GM19239 (cell line): ENCODE results near the gene MATCAP1.

Source experiments
- DNase-seq: peaks from one replicate; pipeline ENCODE4 v3.0.0; 2011; ENCODE audit warnings: low spot score; ENCODE audit not compliant: insufficient read length
- FAIRE-seq: peaks from 2 replicates; lab custom pipeline; 2011; peaks lifted over from hg19 to GRCh38; lab: Jason Lieb, UNC

The MATCAP1 gene

DNA sequence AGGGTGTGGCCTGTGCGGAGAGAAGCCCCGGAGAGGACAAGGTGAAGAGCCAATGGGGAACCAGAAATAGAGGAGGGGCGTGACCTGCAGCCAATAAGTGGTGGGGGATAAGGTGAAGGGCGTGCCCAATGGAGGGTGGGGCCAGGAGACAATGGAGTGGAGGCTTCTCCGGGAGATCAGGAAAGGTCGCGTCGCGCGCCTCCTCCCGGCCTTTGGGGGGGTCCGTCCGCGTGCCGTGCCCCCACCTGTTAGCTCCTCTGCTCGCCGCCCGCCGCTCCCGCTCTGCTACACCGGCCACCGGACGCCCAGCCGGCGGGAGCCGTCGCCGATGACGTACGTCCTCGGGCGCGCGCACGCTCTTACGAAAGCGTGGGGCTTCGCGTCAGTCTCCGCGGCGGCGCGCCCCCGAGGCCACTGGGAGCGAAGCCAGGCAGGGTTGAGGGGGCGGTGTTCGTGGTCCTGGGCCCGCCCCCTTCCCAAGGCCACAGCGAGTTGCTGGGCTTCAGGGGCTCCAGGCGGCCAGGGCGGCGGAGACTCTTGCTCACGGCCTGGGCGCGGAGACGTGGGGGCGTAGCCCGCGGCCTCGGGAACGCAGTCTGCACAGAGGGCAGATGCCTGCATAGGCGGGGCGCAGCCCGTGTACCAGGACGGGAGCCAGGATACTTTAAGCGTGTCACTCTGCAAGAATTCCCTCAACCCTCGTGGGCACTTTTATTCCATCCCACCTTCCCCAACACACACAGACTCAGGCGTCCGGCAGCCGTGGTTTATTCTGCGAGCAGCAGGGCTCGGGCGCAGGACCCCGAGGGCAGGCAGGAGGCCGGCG is at the start of gene MATCAP1:
Gene MATCAP1, minus strand, starts transcription at position 337 of the 826 bp plus-strand sequence. CDS start 3,353 bp downstream, outside the sequence.
- FAIRE-seq, result peak; percentile 100

DNA sequence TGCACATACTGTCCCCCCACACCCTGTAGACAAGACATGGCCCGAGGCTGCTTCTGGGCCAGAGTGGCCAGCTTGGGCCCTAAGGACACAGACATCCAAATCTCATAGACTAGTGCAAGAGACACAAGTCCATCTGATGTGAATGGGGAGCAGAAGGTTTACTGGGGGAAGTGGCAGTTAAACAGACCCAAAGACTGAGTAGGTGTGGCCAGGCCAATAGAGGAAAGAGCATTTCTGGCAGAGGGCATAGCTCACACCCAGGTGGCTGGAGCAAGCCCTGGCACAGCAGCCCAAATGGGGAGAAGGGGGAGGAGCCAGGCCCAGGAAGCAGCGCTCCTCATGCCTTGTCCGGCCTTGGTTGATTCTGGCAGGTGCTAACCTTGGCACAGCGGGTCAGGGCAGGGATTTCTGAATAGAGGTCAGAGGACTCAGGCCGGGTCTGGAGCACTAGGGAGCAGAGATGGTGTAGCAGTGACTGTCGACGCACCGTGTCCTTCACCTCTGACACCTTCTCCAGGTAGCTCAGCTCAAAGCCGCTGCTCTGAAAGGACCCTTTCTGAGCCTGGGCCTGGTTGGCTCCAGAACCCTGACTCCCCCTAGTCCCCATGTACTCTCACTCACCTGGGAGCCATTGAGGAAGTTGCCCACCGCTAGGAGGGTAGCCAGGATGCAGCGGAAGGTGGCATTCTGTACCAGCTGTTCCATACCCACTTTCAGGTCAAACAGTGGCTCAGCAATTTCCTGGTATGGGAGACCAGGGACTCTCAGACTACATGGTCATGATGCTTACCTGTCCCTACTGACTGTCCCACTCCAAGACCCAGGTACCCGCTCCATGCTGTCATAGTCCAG is 47.3 kb upstream of the MATCAP1 start:
- no peak for FAIRE-seq

More for the DNA sequence above, at the start of gene MATCAP1:
- peak; percentile 100 for DNase-seq

DNA sequence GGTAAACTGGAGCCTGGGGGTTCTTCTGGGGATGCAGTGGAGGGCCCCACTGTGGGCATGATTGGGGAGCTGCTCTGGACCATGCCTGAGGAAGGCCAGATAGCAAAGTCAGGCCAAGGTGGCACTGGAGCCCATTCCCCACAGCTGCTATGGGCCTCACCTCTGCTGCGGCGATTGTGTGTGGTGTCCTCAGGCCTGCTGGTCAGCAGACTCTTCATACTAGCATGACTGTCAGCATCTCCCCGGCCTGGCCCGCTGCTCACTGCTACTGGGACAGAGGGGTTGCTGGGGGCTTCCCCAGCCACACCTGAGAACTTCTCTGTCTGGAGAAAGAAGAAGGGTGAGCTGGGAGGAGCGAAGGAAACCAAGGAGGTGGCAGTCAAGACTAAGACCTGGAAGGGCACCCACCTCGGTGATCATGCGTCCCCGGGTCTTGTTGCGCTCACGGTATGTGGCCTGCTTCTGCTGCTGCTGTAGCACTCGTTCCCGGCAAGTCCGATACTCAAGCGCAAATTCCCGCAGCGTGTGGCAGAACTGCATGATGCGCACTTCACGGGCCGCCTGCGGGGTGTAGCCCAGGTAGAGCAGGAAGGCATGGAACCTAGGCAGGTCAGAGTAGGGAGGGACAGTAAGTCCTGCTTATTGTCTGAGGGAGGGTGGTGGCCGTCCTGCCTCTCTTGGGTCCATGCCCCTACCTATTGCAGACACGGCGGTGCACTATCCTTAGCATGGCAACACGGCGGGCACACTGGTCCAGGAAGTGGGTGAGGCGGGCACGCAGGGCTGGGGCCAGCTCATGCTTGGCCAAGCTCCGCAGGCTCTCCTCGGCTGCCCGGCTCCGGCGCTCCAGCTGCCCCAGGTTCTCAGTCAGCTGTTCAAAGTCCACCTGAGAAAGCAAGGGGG is 46.4 kb upstream of the MATCAP1 start:
- DNase-seq (no peak), FAIRE-seq (no peak)

More for the DNA sequence above, 47.3 kb upstream of the MATCAP1 start:
- DNase-seq, result no peak

DNA sequence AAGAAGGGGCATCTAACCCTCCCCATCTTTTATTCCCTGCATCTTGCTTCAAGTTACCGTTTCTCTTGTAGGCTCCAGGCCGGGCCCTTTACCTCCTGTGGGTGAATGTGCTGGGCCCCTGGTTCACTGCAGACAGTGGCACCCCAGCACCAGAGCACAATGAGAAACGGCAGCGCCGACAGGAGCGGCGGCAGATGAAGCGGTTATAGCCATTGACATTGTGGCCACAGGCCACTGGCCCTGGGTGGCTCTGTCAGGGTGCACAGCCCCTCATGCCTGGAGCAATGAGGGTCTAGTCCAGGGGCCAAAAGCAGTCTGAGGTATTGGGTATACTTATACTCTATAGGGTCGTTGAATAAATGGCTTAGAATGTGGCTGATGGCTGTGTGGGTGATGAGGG is 45.1 kb upstream of the MATCAP1 start:
- FAIRE-seq (no peak), DNase-seq (no peak)

DNA sequence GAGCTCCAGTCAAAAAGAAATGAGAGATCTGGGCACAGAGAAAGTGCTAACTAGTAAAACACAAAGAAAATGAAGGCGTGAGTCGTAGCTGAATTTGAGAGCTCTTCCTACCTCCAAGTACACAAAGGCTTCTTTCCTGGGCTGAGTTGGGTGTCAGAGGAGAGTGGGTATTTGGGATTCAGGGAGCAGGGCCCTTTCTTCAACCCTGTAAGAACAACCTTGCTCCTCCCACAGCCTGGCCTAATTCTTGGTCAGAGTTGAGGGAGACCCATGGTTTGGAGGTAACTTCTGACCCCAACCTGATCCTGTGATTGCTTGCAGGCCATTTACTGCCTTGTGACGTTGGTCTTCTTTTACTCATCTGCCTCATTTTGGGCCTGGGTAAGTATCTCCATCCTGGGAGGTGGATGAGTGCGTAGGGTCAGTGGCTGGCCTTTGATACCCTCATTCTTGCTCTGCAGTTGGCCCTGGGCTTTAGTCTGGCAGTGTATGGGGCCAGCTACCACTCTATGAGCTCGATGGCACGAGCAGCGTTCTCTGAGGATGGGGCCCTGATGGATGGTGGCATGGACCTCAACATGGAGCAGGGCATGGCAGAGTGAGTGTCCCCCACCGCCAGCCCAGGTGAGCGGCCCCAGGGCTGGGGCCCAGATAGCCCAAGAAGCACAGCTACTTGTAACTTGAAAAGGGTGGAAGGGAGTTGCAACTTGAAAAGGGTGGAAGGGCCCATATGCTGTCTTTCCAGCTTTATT is 44.4 kb upstream of the MATCAP1 start:
- FAIRE-seq, result no peak

DNA sequence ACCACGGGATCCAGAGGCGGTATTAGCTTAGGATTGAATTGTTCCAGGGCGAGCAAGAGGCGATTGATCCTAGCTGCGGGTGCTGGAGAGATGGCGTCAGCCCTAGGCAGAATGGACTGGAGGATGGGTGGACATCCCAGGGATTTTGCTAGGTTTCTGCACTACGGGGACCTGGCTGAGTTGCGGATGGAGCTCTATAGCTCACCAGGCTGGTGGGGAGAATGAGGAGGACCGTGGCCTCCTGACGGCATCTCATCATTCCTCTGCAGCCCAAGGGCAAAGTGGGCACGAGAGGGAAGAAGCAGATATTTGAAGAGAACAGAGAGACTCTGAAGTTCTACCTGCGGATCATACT is 43.8 kb upstream of the MATCAP1 start:
- no peak for FAIRE-seq
- DNase-seq, result no peak

More for the DNA sequence above, 44.4 kb upstream of the MATCAP1 start:
- DNase-seq, result no peak

DNA sequence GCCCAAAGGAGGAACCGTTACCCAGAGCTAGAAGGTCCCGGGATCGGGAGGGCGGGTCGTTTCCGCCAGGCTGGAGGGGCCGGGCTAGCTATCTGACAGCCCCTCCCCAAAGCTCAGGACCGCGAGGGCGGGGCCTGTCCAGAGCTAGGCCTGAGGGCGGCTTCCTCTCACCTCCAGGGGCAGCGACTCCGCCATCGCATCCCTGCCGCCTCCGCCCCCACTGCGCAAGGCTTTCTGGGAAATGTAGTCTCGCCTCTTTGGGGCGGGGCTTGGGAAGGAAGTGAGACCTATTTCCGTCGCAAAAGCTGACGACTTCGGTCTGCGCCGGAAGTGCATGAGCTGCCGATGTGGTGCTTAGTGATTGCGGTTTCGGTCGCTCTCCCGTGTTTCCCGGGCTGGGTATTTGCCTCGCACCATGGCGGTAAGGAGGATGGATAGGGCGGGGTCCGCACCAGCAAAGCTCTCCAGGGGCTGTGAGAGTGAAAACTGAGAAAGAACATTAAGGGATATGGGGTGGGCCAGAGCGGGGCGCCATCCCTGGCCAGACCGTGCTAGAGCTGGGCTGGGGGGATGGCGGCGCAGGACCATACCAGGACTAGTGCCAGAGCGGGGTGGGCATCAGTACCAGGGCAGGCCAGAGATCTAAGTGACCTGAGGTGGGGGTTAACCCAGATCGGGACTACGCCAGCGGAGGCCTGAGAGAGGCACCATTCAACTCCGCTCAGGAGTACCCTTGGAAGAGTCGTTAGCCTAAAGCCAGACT is 43.2 kb upstream of the MATCAP1 start, which contains the start of gene TMEM208:
Gene TMEM208, plus strand, starts transcription at position 327 of the 763 bp plus-strand sequence. Its CDS starts 89 bp downstream, at position 416.
- peak; percentile 100 for FAIRE-seq
- peak; percentile 97 for DNase-seq

DNA sequence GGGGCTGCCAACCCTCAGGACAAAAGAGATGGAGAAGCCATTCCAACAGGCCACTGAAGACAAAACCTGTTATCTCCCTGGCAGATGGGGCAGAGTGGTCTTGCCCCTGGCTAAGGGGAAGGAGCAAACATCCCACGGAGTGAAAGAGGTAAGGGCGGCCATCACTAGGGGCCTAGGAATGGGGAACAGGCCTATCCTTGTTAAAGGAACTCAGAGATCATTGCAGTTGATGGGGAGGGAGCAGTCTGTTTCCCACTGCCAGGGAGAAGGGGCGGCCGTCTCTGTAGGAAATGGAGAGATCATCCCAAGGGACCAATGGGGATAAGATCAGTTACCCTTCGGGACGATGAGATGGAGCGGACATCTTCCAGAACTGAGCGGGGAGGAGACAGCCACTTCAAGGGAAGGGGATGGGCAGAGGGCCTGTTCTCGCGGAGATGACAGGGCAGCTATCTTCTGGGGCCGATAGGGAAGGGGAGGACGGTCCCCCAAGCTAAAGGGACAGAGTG is 42.6 kb upstream of the MATCAP1 start:
- DNase-seq (no peak), FAIRE-seq (peak; percentile 26)

DNA sequence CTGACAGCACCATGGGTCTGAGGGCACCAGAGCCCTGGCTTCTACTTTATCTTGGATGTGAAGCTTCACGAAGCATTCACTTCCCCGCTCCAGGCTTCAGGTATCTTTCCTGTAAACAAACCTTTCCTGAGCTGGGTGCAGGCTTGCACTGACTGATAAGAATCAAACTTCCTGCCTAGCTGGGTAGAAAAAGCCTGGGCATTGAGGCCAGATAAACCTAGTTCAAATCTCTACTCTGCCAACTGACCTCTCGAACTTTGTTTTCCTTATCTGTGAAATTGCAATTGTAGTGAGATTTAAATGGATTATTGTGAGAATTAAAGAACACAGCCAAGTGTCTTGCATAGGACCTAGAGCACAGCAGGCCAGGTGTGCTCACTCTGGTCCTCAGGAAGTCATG is 40.2 kb upstream of the MATCAP1 start:
- DNase-seq, result no peak
- no peak for FAIRE-seq

DNA sequence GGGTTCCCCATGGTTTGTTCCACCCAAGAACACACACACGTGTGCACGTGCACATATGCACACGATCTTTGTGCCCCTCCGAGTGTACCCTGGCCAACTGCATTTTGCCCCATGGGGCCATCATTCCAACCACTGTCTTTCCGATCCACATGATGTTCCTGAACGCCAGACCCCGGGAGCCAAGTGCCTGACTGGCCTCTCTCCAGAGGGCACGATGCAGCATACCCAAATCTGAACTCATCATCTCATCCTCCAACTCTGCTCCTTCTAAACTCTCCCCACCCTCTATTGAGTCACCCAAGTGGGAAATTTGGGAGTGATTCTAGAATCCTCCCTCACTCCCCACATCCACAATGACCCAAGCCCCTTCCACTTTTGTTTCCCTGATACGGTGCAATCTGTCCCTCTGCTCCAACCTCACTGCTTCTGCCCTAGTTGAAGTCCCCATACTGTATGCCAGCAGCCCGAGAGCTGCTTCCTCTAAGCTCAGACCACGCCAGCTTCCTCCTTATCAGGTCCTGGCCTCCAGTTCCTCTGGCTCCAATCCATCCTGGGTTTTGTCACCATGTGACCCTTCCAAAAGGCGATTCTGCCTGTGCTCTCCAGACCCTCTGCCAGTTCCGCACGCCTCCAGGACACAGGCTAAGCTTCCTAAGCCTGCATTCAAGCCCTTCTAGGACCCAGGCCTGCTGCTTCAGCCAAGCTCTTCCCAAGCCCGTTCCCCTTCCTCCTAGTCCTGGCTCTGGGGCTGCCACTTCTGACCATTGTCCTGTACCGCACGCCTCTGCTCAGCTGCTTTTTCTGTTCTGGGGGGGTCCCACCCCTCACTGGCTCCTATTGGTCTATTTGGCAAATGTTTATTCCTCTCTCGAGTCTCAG is 33.1 kb upstream of the MATCAP1 start:
- FAIRE-seq, result no peak
- no peak for DNase-seq

DNA sequence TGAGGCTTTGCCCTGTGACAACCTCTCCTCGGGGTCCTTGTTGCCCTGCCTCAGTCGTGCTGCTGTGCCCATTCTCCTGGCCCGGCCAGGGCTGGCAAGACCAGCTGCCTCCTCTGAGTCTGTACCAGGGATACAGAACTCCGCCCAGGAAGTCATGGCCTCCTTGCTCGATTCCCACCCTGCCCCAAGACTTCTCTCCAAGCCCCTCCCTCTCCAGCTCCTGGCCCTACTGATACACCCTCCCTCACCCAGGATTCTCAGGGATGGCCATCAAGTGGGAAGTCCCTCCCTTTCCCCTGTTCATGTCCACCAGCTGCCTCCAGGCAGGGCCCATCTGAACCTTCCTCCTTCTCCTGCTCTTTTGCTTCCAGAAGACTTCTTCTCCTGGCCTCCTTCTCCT is 31.9 kb upstream of the MATCAP1 start:
- FAIRE-seq (no peak), DNase-seq (no peak)

DNA sequence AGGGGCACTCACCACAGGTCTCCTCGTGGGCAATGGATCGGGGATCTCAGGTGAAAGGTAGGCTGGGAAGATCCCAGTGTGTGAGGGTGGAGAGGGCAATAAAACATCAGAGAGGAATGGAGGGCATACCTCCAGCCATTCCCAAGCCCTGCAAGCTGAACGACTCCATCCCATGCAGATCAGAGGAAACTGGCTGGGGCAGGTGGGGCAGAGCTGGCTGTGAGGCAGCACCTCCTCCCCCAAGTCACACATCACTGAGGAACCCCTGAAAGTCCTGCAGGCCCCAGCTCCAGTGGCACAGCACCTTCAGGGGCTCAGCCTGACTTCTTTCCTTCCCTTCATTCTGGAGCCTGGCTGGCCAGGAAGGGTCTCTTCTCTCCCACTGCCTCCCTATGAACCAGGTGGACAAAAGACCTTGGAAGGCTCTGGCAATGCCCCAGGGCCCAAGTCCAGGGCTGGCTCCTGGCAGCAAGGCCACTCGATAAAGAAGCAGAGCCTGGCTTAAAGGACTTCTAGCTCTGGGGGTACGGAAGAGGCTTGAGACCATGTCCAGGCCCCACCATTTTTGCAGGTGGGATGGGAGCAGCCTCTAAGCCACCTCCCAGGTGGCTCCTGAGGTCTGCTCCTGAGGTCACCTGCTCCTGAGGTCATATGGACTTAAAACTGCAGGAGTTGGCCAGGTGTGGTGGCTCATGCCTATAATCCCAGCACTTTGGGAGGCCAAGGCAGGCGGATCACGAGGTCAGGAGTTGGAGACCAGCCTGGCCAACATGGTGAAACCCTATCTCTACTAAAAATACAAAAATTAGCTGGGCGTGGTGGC is 29.6 kb upstream of the MATCAP1 start:
- no peak for DNase-seq
- FAIRE-seq, result no peak

DNA sequence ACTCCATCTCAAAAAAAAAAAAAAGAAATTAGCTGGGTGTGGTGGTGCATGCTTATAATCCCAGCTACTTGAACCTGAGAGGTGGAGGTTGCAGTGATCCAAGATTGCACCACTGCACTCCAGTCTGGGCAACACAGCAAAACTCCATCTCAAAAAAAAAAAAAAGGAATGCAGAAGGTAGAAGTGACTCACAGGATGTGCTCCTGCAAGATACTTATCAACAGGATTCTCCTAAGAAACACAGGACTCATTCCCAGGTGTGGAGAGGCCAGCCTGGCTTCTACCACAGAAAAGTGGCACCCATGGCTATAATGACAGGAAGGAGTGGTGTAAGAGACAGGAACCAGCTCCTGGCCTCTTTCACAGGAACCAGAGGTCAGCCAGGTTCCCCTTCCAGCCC is 29.0 kb upstream of the MATCAP1 start:
- FAIRE-seq, result no peak
- DNase-seq, result no peak

DNA sequence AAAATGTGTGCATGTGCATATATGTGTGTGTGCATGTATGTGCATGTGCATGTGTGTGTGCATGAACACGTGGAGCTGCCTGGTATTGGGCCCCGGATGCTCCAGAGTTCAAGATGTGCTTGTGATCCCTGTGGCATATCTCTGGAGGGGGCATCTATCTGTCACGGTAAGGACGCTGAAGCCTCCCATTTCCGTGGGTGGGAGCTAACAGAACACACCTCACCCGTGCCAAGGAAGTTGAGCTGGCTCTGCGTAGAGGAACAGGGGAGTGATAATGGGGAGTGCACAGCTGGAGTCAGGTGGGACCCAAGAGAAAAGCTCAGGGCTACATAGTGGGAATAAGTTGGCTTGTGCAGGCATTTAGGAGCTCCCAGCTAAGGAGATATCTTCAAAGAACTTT is 27.9 kb upstream of the MATCAP1 start:
- FAIRE-seq (no peak), DNase-seq (no peak)

DNA sequence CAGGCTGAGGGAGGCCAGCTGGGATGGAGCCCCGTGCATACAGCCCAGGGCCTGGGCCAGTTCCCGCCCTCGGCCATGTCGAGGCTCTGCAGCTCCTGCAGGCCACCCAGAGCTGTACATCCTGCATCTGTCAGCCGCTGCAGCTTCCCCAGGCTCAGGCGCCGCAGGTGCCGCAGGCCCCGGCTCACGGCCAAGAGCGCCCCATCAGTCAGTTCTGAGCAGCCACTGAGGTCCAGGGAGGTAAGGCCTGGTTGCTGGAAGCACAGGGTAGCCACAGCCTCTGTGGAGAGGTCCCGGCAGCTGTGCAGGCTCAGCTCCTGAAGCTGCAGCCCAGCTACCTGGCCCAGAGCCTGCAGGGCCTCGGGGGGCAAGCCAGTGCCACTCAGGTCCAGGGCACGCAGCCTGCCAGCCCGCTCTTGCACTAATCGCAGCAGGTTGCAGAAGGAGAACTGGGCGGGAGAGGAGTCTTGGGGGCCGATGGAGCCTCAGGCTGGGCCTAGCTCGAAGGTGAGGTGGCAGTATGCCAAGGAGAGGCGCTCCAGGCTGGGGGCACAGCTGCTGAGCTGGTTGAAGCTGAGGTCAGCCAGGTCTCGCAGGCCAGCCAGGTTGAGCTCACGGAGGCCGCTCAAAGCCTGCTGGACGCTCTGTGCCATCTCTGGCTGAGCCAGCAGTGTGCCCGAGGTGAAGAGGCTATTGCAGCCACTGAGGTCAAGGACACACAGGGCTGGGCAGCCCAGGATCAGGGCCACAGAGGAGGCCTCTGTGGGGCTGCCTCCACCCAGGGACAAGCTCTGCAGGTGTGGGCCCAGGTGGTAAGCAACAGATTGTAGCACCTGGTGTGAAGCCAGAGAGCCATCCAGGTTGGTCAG is 26.5 kb upstream of the MATCAP1 start:
- FAIRE-seq, result no peak

DNA sequence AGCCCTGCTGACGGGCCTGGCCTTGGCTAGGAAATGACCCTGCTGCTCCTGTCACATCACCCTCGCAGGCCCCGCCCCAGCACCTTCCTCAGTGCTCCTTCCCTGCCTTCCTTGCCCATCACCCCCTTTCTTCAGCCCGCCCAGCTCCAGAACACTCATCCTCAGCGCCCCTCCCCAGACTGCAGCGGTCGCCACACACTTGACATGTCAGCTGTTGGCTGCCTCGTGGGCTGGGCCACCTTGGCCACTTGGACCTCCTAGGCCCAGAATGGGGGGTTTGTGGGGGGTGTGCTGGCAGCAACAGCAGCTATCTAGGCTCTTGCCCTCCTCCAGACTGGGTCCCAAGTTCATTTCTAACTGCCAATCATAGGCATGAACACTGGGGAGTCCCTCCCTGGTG is 25.8 kb upstream of the MATCAP1 start:
- no peak for FAIRE-seq
- DNase-seq, result no peak

More for the DNA sequence above, 26.5 kb upstream of the MATCAP1 start:
- no peak for DNase-seq
